DLD1 (cell line): ENCODE data around the gene PPP1R3E.
"Not testable (repeated sequence)": the region's sequence is repeated elsewhere in the genome, so short reads cannot be mapped to it uniquely, and the experiment has no call there.

Experiments used
- in situ Hi-C: cut with HindIII; loops from 2 replicates; pipeline ENCODE4 v1.10.0; 2017; ENCODE audit warnings: low sequenced_read_pairs

Gene PPP1R3E

GRCh38 chr14:23297611-23298277, 4.9 kb downstream of the PPP1R3E start:
- in situ Hi-C loops: no loop called here

- in situ Hi-C loops: no loop called here
These were observed 5.6 kb downstream of the PPP1R3E start for GRCh38 chr14:23297096-23297495.

- in situ Hi-C loops: no loop called here
These were observed 6.5 kb downstream of the PPP1R3E start for GRCh38 chr14:23296012-23296777.

- in situ Hi-C loops: no loop called here
These were observed 7.7 kb downstream of the PPP1R3E start for GRCh38 chr14:23294734-23295561.

GRCh38 chr14:23286902-23287479, 15.7 kb downstream of the PPP1R3E start:
- in situ Hi-C loops: no loop called here

- in situ Hi-C loops: no loop called here
These were observed 16.4 kb downstream of the PPP1R3E start, which contains the start of gene HOMEZ for GRCh38 chr14:23286020-23286901. TSS of gene HOMEZ (minus strand) at chr14:23286132. CDS start at chr14:23285952, 180 bp downstream.

- in situ Hi-C loops: no loop called here
These were observed 17.1 kb downstream of the PPP1R3E start for GRCh38 chr14:23285530-23286019.

- in situ Hi-C loops: no loop called here
These were observed 17.8 kb downstream of the PPP1R3E start for GRCh38 chr14:23284654-23285529.

GRCh38 chr14:23281247-23281646, 21.4 kb downstream of the PPP1R3E start:
- in situ Hi-C loops: no loop called here

GRCh38 chr14:23277928-23278327, 24.7 kb downstream of the PPP1R3E start:
- in situ Hi-C loops: not testable (repeated sequence)

GRCh38 chr14:23277189-23277588, 25.5 kb downstream of the PPP1R3E start:
- in situ Hi-C loops: no loop called here

GRCh38 chr14:23275412-23275811, 27.2 kb downstream of the PPP1R3E start:
- in situ Hi-C loops: no loop called here

GRCh38 chr14:23269193-23269592, 33.5 kb downstream of the PPP1R3E start:
- in situ Hi-C loops: no loop called here

GRCh38 chr14:23260849-23261248, 41.8 kb downstream of the PPP1R3E start:
- in situ Hi-C loops: not testable (repeated sequence)

- in situ Hi-C loops: no loop called here
These were observed 43.2 kb downstream of the PPP1R3E start for GRCh38 chr14:23259426-23259825.

- in situ Hi-C loops: no loop called here
These were observed 44.4 kb downstream of the PPP1R3E start for GRCh38 chr14:23258256-23258655.

GRCh38 chr14:23252420-23253333, 50.0 kb downstream of the PPP1R3E start:
- in situ Hi-C loops: no loop called here

GRCh38 chr14:23252006-23252405, 50.7 kb downstream of the PPP1R3E start:
- in situ Hi-C loops: no loop called here
